HG03045 (cell line): ENCODE data around the gene NFKBIA.
"Not testable (repeated sequence)": the region's sequence is repeated elsewhere in the genome, so short reads cannot be mapped to it uniquely, and the experiment has no call there.

Experiments
- ATAC-seq: cut with Tn5 transposase; IDR thresholded peaks from one replicate; pipeline ENCODE4 v1.9.1; 2021; ENCODE audit warnings: mild to moderate bottlenecking, moderate library complexity; ENCODE audit not compliant: unreplicated experiment

The NFKBIA gene

GRCh38 chr14:35392103-35392502, 12.4 kb downstream of the NFKBIA start:
- no peak for ATAC-seq

- no peak for ATAC-seq
Observed at GRCh38 chr14:35391388-35391710, 13.2 kb downstream of the NFKBIA start.

- peak; percentile 42 for ATAC-seq
Observed at GRCh38 chr14:35390577-35391387, 13.8 kb downstream of the NFKBIA start.

GRCh38 chr14:35389315-35389667, 15.3 kb downstream of the NFKBIA start:
- ATAC-seq = no peak

GRCh38 chr14:35388656-35389314, 15.8 kb downstream of the NFKBIA start:
- ATAC-seq = no peak

- ATAC-seq = no peak
Observed at GRCh38 chr14:35387713-35388579, 16.6 kb downstream of the NFKBIA start.

- ATAC-seq = no peak
Observed at GRCh38 chr14:35387219-35387618, 17.3 kb downstream of the NFKBIA start.

- no peak for ATAC-seq
Observed at GRCh38 chr14:35386673-35387125, 17.9 kb downstream of the NFKBIA start.

- no peak for ATAC-seq
Observed at GRCh38 chr14:35385042-35385839, 19.3 kb downstream of the NFKBIA start.

- ATAC-seq = no peak
Observed at GRCh38 chr14:35384455-35385041, 20.0 kb downstream of the NFKBIA start.

- ATAC-seq = no peak
Observed at GRCh38 chr14:35383569-35384454, 20.7 kb downstream of the NFKBIA start.

- ATAC-seq = no peak
Observed at GRCh38 chr14:35380794-35381193, 23.8 kb downstream of the NFKBIA start.

GRCh38 chr14:35379234-35379933, 25.2 kb downstream of the NFKBIA start:
- not testable (repeated sequence) for ATAC-seq

- ATAC-seq = no peak
Observed at GRCh38 chr14:35378425-35379233, 25.9 kb downstream of the NFKBIA start.

GRCh38 chr14:35375558-35376025, 29.0 kb downstream of the NFKBIA start:
- ATAC-seq = no peak

- ATAC-seq = no peak
Observed at GRCh38 chr14:35374263-35374712, 30.3 kb downstream of the NFKBIA start.

- ATAC-seq = not testable (repeated sequence)
Observed at GRCh38 chr14:35373208-35373607, 31.3 kb downstream of the NFKBIA start.

GRCh38 chr14:35370969-35371368, 33.6 kb downstream of the NFKBIA start:
- no peak for ATAC-seq
